Chondrocyte (in vitro differentiated cells): ENCODE results near the gene CACNA1C. TPM values are rescaled to one million over a fixed set of nuclear protein-coding genes. Genes with fewer than 3 reads are reported as not detected.

Source experiments
- DNase-seq: peaks from one replicate; pipeline ENCODE4 v3.0.0; 2021; ENCODE audit warnings: mixed read lengths, low spot score
- H3K27ac Mint-ChIP-seq: one replicate; pipeline ENCODE4 v1.8.0; 2021; ENCODE audit warnings: mild to moderate bottlenecking, moderate library complexity, mixed read lengths; ENCODE audit not compliant: unreplicated experiment
- H3K27me3 Mint-ChIP-seq: 2 replicates; pipeline ENCODE4 v1.8.0; 2021; ENCODE audit warnings: low read depth, mixed read lengths
- H3K36me3 Mint-ChIP-seq: 2 replicates; pipeline ENCODE4 v1.8.0; 2021; ENCODE audit warnings: low read depth, mixed read lengths
- H3K4me1 Mint-ChIP-seq: 2 replicates; pipeline ENCODE4 v1.8.0; 2021; ENCODE audit warnings: low read depth, mild to moderate bottlenecking, mixed read lengths
- H3K4me3 Mint-ChIP-seq: one replicate; pipeline ENCODE4 v1.8.0; 2021; ENCODE audit warnings: mild to moderate bottlenecking, moderate library complexity, mixed read lengths; ENCODE audit not compliant: unreplicated experiment
- H3K9me3 Mint-ChIP-seq: 2 replicates; pipeline ENCODE4 v1.8.0; 2021; ENCODE audit warnings: low read depth, mixed read lengths
- CTCF ChIP-seq: fragments of 200-600 bp; sonication (generic); IDR thresholded peaks from 2 replicates; pipeline ENCODE4 v1.5.0; 2021; ENCODE audit warnings: antibody characterized with exemption, mild to moderate bottlenecking, moderate library complexity
- total RNA-seq: library from RNA; stranded (reverse); gene quantifications from 3 replicates; pipeline ENCODE4 v1.2.1, GENCODE V29; 2021

The CACNA1C gene
- total RNA-seq, 1 donor from 2014 or later: 27.0 TPM

GRCh38 chr12:2190896-2191533 is 138.2 kb downstream of the CACNA1C start:
- H3K27ac Mint-ChIP-seq: no peak overlapping the region
- peaks cover 6% of the 10 kb centered on the region for H3K36me3 Mint-ChIP-seq
- H3K27me3 Mint-ChIP-seq: no peaks in the 10 kb centered on the region
- no peak for DNase-seq
- TF ChIP-seq CTCF: no peak
- H3K9me3 Mint-ChIP-seq: no peaks in the 10 kb centered on the region
- no peak overlapping the region for H3K4me3 Mint-ChIP-seq
- peaks cover 13% of the 10 kb centered on the region for H3K4me1 Mint-ChIP-seq

GRCh38 chr12:2191534-2192153 is 138.9 kb downstream of the CACNA1C start:
- H3K27me3 Mint-ChIP-seq: no peaks in the 10 kb centered on the region
- no peak overlapping the region for H3K27ac Mint-ChIP-seq
- H3K4me3 Mint-ChIP-seq: no peak overlapping the region
- no peak for DNase-seq
- no peaks in the 10 kb centered on the region for H3K9me3 Mint-ChIP-seq
- H3K36me3 Mint-ChIP-seq: peaks cover 6% of the 10 kb centered on the region
- TF ChIP-seq CTCF: no peak
- peaks cover 13% of the 10 kb centered on the region for H3K4me1 Mint-ChIP-seq

- H3K27me3 Mint-ChIP-seq: no peaks in the 10 kb centered on the region
- H3K4me3 Mint-ChIP-seq: no peak overlapping the region
- H3K27ac Mint-ChIP-seq: no peak overlapping the region
- no peak for DNase-seq
- H3K36me3 Mint-ChIP-seq: peaks cover 6% of the 10 kb centered on the region
- TF ChIP-seq CTCF: no peak
- H3K4me1 Mint-ChIP-seq: peaks cover 16% of the 10 kb centered on the region
- H3K9me3 Mint-ChIP-seq: no peaks in the 10 kb centered on the region
Observed at GRCh38 chr12:2192231-2192630, 139.4 kb downstream of the CACNA1C start.

- Mint-ChIP-seq H3K27me3 (no peaks in the 10 kb centered on the region), H3K36me3 (peaks cover 6% of the 10 kb centered on the region), H3K4me1 (peaks cover 30% of the 10 kb centered on the region), H3K4me3 (no peak overlapping the region), H3K9me3 (no peaks in the 10 kb centered on the region), H3K27ac (no peak overlapping the region)
- TF ChIP-seq CTCF: no peak
- no peak for DNase-seq
Observed at GRCh38 chr12:2194060-2194459, 141.3 kb downstream of the CACNA1C start.

- Mint-ChIP-seq H3K27me3 (no peaks in the 10 kb centered on the region), H3K4me3 (no peak overlapping the region), H3K9me3 (no peaks in the 10 kb centered on the region), H3K27ac (no peak overlapping the region), H3K36me3 (peaks cover 5% of the 10 kb centered on the region), H3K4me1 (peaks cover 30% of the 10 kb centered on the region)
- no peak for TF ChIP-seq CTCF
- no peak for DNase-seq
Observed at GRCh38 chr12:2194571-2194970, 141.8 kb downstream of the CACNA1C start.
